Activated naive CD8-positive, alpha-beta T cell treated with anti-CD3 and anti-CD28 coated beads, Interleukin-2, amount 10 ng/mL, durations not matched to agents 7 days and 5 days (primary cell): ENCODE results near the gene BOD1L1. TPM values are rescaled to one million over a fixed set of nuclear protein-coding genes. Genes with fewer than 3 reads are reported as not detected.

Source experiments
- microRNA-seq: library from miRNA; unstranded; fragments of <30 nt; microRNA quantifications from one replicate; pipeline ENCODE4 v1.2.0, GENCODE V29; 2022
- total RNA-seq, 2 experiments: library from RNA; stranded (reverse); gene quantifications; one replicate each; pipeline ENCODE4 v1.2.3, GENCODE V29; 2021

The BOD1L1 gene
- total RNA-seq, 2 experiments from 2014 or later = 50.6 to 52.5 TPM

Small RNA genes within 50 kb of the gene (microRNA-seq; reads per million reads assigned to microRNA genes)
- gene MIR5091 = not detected

Other genes with a start within 250 kb of the BOD1L1 start
- 10 to 100 TPM; 16.4 to 18.5 TPM for gene RAB28, start 143.4 kb downstream of the BOD1L1 start, total RNA-seq
- not detected for gene NKX3-2, start 83.2 kb downstream of the BOD1L1 start, total RNA-seq